AG10803 (cell line): Measurements from ENCODE around the gene HOXA5.

ENCODE experiments used
- DNase-seq: peaks from one replicate; pipeline ENCODE4 v3.0.0; 2010; ENCODE audit warnings: low read depth
- H3K4me3 ChIP-seq: 2 replicates; pipeline ENCODE4 v1.5.1; 2011; ENCODE audit warnings: mild to moderate bottlenecking, low read length, control low read depth
- TF ChIP-seq, protein P1 (sequence below): conservative IDR thresholded peaks from 2 replicates; pipeline ENCODE4 v1.5.1; 2011; ENCODE audit warnings: mild to moderate bottlenecking, low read length, control low read depth, inconsistent platforms

The HOXA5 gene

DNA sequence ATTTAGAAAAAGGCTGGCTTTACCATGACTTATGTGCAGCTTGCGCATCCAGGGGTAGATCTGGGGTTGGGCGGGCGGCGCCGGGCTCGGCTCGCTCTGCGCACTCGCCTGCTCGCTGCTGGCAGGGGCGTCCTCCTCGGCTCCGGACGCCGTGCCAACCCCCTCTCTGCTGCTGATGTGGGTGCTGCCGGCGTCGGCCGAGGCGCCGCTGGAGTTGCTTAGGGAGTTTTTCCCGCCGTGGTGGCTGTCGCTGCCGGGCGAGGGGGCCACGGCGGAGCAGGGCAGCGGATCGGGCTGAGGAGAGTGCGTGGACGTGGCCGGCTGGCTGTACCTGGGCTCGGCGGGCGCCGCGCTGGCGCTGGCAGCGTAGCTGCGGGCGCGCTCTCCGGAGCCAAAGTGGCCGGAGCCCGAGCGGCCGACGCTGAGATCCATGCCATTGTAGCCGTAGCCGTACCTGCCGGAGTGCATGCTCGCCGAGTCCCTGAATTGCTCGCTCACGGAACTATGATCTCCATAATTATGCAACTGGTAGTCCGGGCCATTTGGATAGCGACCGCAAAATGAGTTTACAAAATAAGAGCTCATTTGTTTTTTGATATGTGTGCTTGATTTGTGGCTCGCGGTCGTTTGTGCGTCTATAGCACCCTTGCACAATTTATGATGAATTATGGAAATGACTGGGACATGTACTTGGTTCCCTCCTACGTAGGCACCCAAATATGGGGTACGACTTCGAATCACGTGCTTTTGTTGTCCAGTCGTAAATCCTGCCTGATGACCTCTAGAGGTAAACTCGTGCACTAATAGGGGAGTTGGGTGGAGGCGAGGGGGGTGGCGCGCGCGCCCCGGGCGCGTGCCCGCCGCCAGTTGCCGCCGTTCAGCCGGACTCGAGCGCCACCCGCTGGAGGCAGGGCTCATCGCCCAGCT, at the start of gene HOXA5:
Gene HOXA5 (minus strand): TSS at position 659 of the 927 bp plus-strand sequence. CDS start 74 bp downstream, at position 585.
- H3K4me3 ChIP-seq: peak within 1 kb of the TSS; percentile 56

DNA sequence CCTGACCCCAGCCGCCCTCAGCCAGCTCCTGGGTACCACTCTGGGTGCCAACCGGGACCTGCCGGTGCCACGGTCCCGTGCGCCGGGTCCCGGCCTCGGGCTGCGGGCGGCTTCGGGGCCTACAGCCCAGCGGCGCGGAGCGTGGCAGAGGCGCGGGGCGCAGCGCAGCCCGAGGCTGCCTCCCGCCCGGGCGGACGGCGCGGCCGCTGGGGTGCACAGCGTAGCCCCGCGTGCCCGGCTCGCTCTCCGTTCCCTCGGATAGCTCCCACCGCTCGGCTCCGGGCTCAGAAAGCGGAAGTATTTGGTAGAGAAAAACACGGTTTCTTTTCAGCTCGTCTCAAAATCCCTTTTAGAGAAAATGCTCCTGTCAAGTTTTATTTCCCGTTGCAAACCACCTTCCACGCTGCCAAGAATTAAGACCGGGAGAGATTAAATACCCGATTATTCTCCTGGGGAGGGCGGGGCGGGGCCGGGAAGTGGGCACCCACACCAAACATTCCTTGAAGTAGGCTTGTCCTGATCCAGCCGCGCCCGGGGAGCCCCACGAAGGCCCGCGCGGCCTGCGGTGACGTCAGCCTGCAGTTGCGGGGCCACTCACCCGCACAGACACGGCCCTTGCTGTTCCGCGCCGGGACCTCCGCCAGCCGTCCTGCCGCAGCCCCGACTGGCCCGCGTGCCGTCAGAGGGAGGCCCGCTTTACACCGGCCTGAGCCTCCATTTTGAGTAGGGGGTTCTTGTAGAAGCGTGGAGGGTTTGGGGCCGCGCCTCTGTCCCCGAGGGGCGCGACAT, 49.3 kb upstream of the HOXA5 start:
- TF ChIP-seq, protein P1, sequence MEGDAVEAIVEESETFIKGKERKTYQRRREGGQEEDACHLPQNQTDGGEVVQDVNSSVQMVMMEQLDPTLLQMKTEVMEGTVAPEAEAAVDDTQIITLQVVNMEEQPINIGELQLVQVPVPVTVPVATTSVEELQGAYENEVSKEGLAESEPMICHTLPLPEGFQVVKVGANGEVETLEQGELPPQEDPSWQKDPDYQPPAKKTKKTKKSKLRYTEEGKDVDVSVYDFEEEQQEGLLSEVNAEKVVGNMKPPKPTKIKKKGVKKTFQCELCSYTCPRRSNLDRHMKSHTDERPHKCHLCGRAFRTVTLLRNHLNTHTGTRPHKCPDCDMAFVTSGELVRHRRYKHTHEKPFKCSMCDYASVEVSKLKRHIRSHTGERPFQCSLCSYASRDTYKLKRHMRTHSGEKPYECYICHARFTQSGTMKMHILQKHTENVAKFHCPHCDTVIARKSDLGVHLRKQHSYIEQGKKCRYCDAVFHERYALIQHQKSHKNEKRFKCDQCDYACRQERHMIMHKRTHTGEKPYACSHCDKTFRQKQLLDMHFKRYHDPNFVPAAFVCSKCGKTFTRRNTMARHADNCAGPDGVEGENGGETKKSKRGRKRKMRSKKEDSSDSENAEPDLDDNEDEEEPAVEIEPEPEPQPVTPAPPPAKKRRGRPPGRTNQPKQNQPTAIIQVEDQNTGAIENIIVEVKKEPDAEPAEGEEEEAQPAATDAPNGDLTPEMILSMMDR: no peak
- peak overlapping the region; percentile 30 for H3K4me3 ChIP-seq
- no peak for DNase-seq

More for the DNA sequence above, at the start of gene HOXA5:
- peak; percentile 85 for DNase-seq
- TF ChIP-seq, protein P1: peak; percentile 45

DNA sequence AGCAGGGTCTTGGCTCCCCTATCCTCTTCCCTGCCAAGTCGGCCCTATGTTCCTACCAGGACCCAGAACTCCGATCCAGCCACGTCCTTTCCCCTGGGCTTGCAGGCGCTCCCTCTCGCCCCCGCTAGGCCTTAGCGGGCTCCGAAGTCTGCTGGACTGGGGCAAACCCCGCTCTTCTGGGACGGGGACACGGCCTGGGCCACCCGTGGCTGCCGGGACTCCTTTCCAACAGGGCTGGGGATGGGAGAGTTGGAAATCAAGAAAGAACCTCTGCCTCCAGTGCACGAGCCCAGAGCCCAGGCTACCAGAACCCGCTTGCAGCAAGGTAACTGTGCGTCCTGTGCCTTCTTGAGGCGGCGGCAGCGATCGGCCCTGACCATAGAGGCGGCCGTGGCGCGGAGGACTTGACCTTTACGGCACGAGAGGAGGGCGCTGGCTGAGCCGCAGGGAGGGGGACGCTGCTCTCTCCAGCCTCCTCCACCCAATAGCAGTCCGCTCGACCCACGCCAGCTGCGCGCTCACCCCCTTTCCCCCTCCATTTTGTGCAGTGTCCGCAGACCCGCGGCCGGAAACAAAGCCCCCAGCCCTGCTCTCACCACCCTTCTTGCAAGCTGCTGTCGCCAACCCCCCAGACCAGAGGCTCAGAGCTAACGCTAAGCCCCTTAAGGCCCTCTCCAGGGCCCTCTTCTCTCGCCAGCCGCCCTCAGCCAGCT, 48.5 kb upstream of the HOXA5 start:
- no peak overlapping the region for H3K4me3 ChIP-seq
- no peak for DNase-seq
- TF ChIP-seq, protein P1: no peak

DNA sequence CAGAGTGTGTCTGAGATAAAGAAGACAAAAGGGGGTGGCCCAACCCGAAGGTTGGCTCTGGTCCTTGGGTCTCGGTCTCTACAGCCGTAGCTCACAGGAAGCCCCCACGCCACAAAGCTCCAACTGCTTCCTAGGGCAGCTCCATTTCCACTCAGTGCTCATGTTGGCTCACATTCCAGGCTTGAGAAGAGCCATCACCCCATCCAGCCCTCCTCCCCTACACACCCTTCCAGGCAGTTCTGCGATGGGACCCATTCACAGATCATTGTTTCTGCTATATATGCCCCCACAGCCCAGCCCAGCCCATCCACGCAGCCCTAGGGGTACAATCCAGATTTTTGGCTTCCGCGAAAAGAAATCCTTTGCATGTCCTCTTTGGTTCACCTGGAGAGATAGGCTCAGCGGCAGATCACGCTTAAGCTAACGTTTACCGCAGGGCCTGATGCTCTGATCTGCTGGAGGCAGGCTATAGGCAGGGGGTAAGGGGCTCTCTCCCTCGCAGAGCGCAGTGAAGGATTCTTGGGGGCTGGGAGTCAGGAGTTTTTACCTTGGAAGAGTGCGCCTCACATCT, 47.8 kb upstream of the HOXA5 start:
- H3K4me3 ChIP-seq: no peak overlapping the region
- TF ChIP-seq, protein P1: no peak
- no peak for DNase-seq

DNA sequence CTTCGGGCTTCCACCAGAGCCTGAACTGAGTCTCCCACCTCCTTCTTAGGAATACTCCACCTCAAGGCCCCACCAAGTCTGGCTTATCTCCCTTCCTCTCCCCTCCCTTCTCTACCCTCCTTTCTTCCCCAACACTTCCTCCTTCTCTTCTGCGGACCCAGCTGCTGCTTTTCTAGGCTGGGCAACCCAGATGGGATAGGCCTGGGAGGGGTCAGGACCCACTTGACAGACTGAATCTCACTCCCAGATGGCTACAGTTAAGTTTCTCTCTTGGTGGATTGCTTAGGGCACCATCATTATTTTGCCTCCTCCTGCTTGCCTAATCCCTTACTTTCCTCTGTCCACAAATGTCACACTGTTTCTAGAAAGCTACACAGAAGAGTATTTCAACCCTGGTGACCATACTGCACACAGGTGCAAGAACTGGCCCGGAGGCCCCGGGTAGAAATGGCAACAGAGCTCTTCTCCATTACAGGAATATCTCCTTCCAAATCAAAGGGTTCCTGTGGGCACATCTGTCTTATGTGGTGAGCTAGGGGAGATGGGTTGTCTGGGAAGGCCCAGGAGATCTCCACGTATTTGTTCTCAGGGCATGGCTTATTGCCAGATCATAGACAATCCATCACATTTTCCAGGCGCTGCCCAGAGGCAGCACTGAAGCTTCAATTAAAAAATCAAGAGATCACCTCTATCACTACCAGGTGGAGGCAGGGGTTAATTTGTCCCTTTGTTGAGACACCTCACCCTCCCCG, 46.7 kb upstream of the HOXA5 start:
- no peak for DNase-seq
- TF ChIP-seq, protein P1: no peak
- no peak overlapping the region for H3K4me3 ChIP-seq
